ENCODE results near the gene OPA3. TPM values are rescaled to one million over a fixed set of nuclear protein-coding genes. Genes with fewer than 3 reads are reported as not detected.

The OPA3 gene
- total and polyA plus RNA-seq, 8 donors = under 0.01 to 27.5 (median 3.7) TPM

GRCh38 chr19:45547211-45547770 is 37.3 kb downstream of the OPA3 start:
- Histone ChIP-seq H3K4me1 (peaks cover 0 to 9% (median 0%) of the 10 kb centered on the region in 4 donors), H3K27me3 (no peaks in the 10 kb centered on the region), H3K9me3 (no peaks in the 10 kb centered on the region), H3K36me3 (no peaks in the 10 kb centered on the region), H3K27ac (no peak overlapping the region), H3K4me3 (no peak overlapping the region)
- intact Hi-C loops (cut with DNase I; ENCODE audit: low total_unique reads) = no loop called here
- no peak for DNase-seq
- WGBS, 5 donors = 83 to 93% (median 88%) methylated on average over 8 to 10 of the region's 10 CpGs
- TF ChIP-seq EP300 (IDR thresholded peaks at IDR 0.05) (no peak), POLR2AphosphoS5 (IDR thresholded peaks at IDR 0.05) (no peak), POLR2A (IDR thresholded peaks at IDR 0.05) (no peak), CTCF (IDR thresholded peaks at IDR 0.05) (no peak)

GRCh38 chr19:45542234-45542668 is 42.4 kb downstream of the OPA3 start:
- intact Hi-C loops (cut with DNase I; ENCODE audit: low total_unique reads) = no loop called here
- Histone ChIP-seq H3K9me3 (no peaks in the 10 kb centered on the region), H3K27ac (no peak overlapping the region), H3K4me3 (no peak overlapping the region), H3K4me1 (peaks cover 0 to 9% (median 0%) of the 10 kb centered on the region in 4 donors), H3K36me3 (no peaks in the 10 kb centered on the region), H3K27me3 (no peaks in the 10 kb centered on the region)
- WGBS, 5 donors = 56 to 73% (median 62%) methylated on average over 7 of the region's 7 CpGs
- DNase-seq = no peak
- TF ChIP-seq EP300 (IDR thresholded peaks at IDR 0.05) = no peak
- no peak for TF ChIP-seq CTCF (IDR thresholded peaks at IDR 0.05)
- TF ChIP-seq POLR2AphosphoS5 (IDR thresholded peaks at IDR 0.05) = no peak
- TF ChIP-seq POLR2A (IDR thresholded peaks at IDR 0.05) = no peak

GRCh38 chr19:45539459-45539858 is 45.1 kb downstream of the OPA3 start:
- Histone ChIP-seq H3K9me3 (no peaks in the 10 kb centered on the region), H3K27me3 (no peaks in the 10 kb centered on the region), H3K36me3 (no peaks in the 10 kb centered on the region), H3K27ac (no peak overlapping the region), H3K4me1 (peaks cover 0 to 9% (median 0%) of the 10 kb centered on the region in 4 donors), H3K4me3 (no peak overlapping the region)
- 86 to 97% (median 95%) methylated on average over 9 of the region's 9 CpGs for WGBS, 5 donors
- no peak for TF ChIP-seq POLR2AphosphoS5 (IDR thresholded peaks at IDR 0.05)
- no peak for TF ChIP-seq CTCF (IDR thresholded peaks at IDR 0.05)
- no peak for TF ChIP-seq EP300 (IDR thresholded peaks at IDR 0.05)
- TF ChIP-seq POLR2A (IDR thresholded peaks at IDR 0.05) = no peak
- intact Hi-C loops (cut with DNase I; ENCODE audit: low total_unique reads) = no loop called here
- no peak for DNase-seq

- TF ChIP-seq EP300 (IDR thresholded peaks at IDR 0.05) = no peak
- no peak for TF ChIP-seq CTCF (IDR thresholded peaks at IDR 0.05)
- TF ChIP-seq POLR2AphosphoS5 (IDR thresholded peaks at IDR 0.05) = no peak
- no peak for TF ChIP-seq POLR2A (IDR thresholded peaks at IDR 0.05)
- H3K4me1 ChIP-seq = peaks cover 18 to 32% (median 23%) of the 10 kb centered on the region in 4 donors
- H3K4me3 ChIP-seq = no peak overlapping the region
- peaks cover 0 to 10% (median 10%) of the 10 kb centered on the region in 3 donors for H3K27me3 ChIP-seq
- H3K27ac ChIP-seq = no peak overlapping the region
- intact Hi-C loops (cut with DNase I; ENCODE audit: low total_unique reads) = no loop called here
- peaks cover 5 to 16% (median 13%) of the 10 kb centered on the region in 4 donors for H3K36me3 ChIP-seq
- 94 to 100% (median 98%) methylated on average over 1 of the region's 1 CpG for WGBS, 5 donors
- no peak for DNase-seq
- H3K9me3 ChIP-seq = no peaks in the 10 kb centered on the region
Observed at GRCh38 chr19:45531349-45531748, 53.3 kb downstream of the OPA3 start.

All from stomach (tissue), 9 donors.